H1 (cell line): ENCODE data around the gene LIG3. TPM values are rescaled to one million over a fixed set of nuclear protein-coding genes. Genes with fewer than 3 reads are reported as not detected.

ENCODE experiments used
- CBX8 ChIP-seq: fragments of 300-800, 300-1000 bp; sonication (generic); IDR thresholded peaks from 2 replicates; pipeline ENCODE4 v1.7.1; 2016; ENCODE audit warnings: low read depth, low read length, borderline replicate concordance
- RBBP5 ChIP-seq: IDR thresholded peaks from 2 replicates; pipeline ENCODE4 v1.7.1; 2012; ENCODE audit warnings: low read depth, mild to moderate bottlenecking, inconsistent platforms, low read length, moderate library complexity, borderline replicate concordance
- SIN3A ChIP-seq, 2 experiments: IDR thresholded peaks in 1 of 2; conservative IDR thresholded peaks in 1 of 2; 2 replicates each; pipeline ENCODE4 v1.6.1; 2011 to 2012; ENCODE audit warnings: low read length in 2 of 2, improper control_type of control experiment in 1 of 2, low read depth in 1 of 2, mild to moderate bottlenecking in 1 of 2
- TCF12 ChIP-seq: IDR thresholded peaks from 2 replicates; pipeline ENCODE4 v1.6.1; 2011; ENCODE audit warnings: low read depth, mild to moderate bottlenecking, low read length
- polyA plus RNA-seq, 7 experiments: library from polyadenylated mRNA; depleted of rRNA in 3 of 7; stranded (reverse) in 5 of 7; unstranded in 2 of 7; fragments of >200 nt in 5 of 7; fragments of 200-250 nt in 2 of 7; gene quantifications; 1 replicate in 5 of 7; 2 replicates in 1 of 7; 4 replicates in 1 of 7; pipeline versions ENCODE4 v1.2.1 to v1.2.3, GENCODE V29; 2011 to 2013; ENCODE audit warnings: missing spikeins in 2 of 7, mixed read lengths in 2 of 7
- total RNA-seq: library from RNA; stranded (reverse); fragmentation: NEBNext Ultra II Directional; extraction: Animal tissue kit (Norgen Biotek cat#: 25700); gene quantifications from 2 replicates; pipeline ENCODE4 v1.2.1, GENCODE V29; 2021

LIG3 gene
- total and polyA plus RNA-seq, 2 of the 8 experiments (the other 6 are each of a cell fraction or from before 2014, with no cell fraction given), result 63.6 to 89.3 TPM

DNA sequence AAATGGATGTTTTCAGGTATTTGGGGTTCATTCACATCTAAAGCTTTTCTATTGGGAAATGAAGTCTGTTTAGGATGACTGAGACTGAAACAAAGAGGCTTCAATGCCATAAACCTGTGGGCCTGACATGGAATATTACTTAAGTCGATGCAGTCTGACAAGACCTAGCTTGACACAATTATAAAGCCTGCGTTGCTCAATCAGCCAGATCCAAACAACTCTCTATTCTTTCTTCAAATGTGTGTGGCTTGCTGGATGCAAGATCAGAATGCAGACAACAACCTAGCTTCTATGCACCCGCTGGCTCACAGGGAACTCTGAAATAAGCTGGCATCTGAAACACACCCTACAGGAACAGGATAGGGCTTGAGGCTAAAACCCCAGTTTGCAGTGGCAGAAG is 43.2 kb downstream of the LIG3 start (continued):
- TF ChIP-seq SIN3A (conservative IDR thresholded peaks at IDR 0.05 in 1 of 2, IDR thresholded peaks at IDR 0.05 in 1 of 2; ENCODE audit: low read depth in 1 of 2, low read length in 2 of 2) (no peak), RBBP5 (no peak), CBX8 (no peak), TCF12 (no peak)
